ENCODE data around the gene SLC28A1. TPM values are rescaled to one million over a fixed set of nuclear protein-coding genes. Genes with fewer than 3 reads are reported as not detected.

The SLC28A1 gene
- total RNA-seq, 1 experiment from 2014 or later = 0.13 TPM

- Histone ChIP-seq H3K23me2 (ENCODE audit: insufficient read length, low read depth, low read length, poor library complexity, severe bottlenecking) (no peaks in the 10 kb centered on the region), H2BK120ac (ENCODE audit: low read depth, low read length, poor library complexity, severe bottlenecking) (no peak overlapping the region), H4K8ac (replicated peaks; ENCODE audit: insufficient read length, low read depth, low read length) (no peak overlapping the region), H4K91ac (ENCODE audit: insufficient read length, low read depth, low read length) (no peak overlapping the region), H3K27me3 (ENCODE audit: insufficient read depth, low read length) (no peaks in the 10 kb centered on the region), H3K18ac (ENCODE audit: insufficient read length, low read depth, low read length) (no peak overlapping the region), H3K79me1 (ENCODE audit: insufficient read depth, low read depth, low read length, poor library complexity, severe bottlenecking) (no peaks in the 10 kb centered on the region), H3K79me2 (ENCODE audit: insufficient read depth, low read length) (no peaks in the 10 kb centered on the region), H3K27ac (ENCODE audit: insufficient read length, low read depth, low read length) (no peak overlapping the region), H3T11ph (ENCODE audit: low read length) (no peak overlapping the region), H3K23ac (ENCODE audit: insufficient read length, low read depth, low read length) (no peak overlapping the region), H2AK5ac (ENCODE audit: insufficient read length, low read length) (no peak overlapping the region), H3K9ac (ENCODE audit: extremely low read depth, insufficient read length, low read length) (no peak overlapping the region), H2BK15ac (ENCODE audit: low read depth, low read length) (no peak overlapping the region), H3K9me3 (ENCODE audit: control insufficient read depth, low read depth, low read length) (no peaks in the 10 kb centered on the region), H2BK5ac (ENCODE audit: insufficient read length, low read length) (no peak overlapping the region), H3K4me1 (ENCODE audit: insufficient read depth, low read length) (no peaks in the 10 kb centered on the region), H2BK12ac (ENCODE audit: insufficient read length, low read depth, low read length) (no peak overlapping the region), H3K4me2 (ENCODE audit: insufficient read depth, insufficient read length, low read length) (no peak overlapping the region), H3K14ac (ENCODE audit: insufficient read depth, low read length) (no peak overlapping the region), H3K4ac (ENCODE audit: low read depth, low read length) (no peak overlapping the region), H2BK20ac (ENCODE audit: low read depth, low read length, poor library complexity, severe bottlenecking) (no peak overlapping the region), H3K56ac (ENCODE audit: insufficient read length, low read depth, low read length) (no peak overlapping the region), H4K5ac (ENCODE audit: insufficient read length, low read depth, low read length) (no peak overlapping the region), H2AFZ (ENCODE audit: low read length) (no peak overlapping the region), H4K20me1 (ENCODE audit: control insufficient read depth, insufficient read depth, insufficient read length) (no peaks in the 10 kb centered on the region)
- Mint-ChIP-seq H3K27me3 (ENCODE audit: low read depth) (peaks cover 3% of the 10 kb centered on the region; the same call in 1 of the 2 replicates), H3K9me3 (peaks cover 0 to 2% of the 10 kb centered on the region in 2 experiments; a peak in 1 of 5 replicates), H3K4me3 (no peak overlapping the region), H3K4me1 (peaks cover 3 to 9% of the 10 kb centered on the region in 2 experiments), H3K36me3 (ENCODE audit: insufficient read depth in 1 of 3, low read depth in 3 of 3) (peaks cover 0 to 1% (median 0%) of the 10 kb centered on the region in 3 experiments; a peak in 2 of 7 replicates), H3K27ac (peak overlapping the region in 1 of 3 experiments; percentile 40; a peak in 1 of 7 replicates)
- DNase-seq = no peak
- no CpG with 5 or more reads among the region's 15 CpGs for WGBS (ENCODE audit: extremely low coverage, insufficient read length, low lambda C conversion rate)
- no peak for TF ChIP-seq CTCF (conservative IDR thresholded peaks at IDR 0.05)
These were observed 20.8 kb downstream of the SLC28A1 start for GRCh38 chr15:84905016-84905916.

All from H9 (cell line).